Adrenal gland (tissue), 5 donors: ENCODE results near the gene TFEC.

Experiments
- CTCF ChIP-seq, 6 experiments: fragments of 450-650 bp in 4 of 6; fragments of 200-600 bp in 2 of 6; sonication (generic) in 1 of 6; IDR thresholded peaks; 1 replicate in 5 of 6; 2 replicates in 1 of 6; pipeline versions ENCODE4 v1.5.1 to v1.8.0; 2016 to 2021; ENCODE audit warnings: antibody characterized with exemption in 6 of 6, mild to moderate bottlenecking in 2 of 6, moderate library complexity in 1 of 6
- POLR2A ChIP-seq, 2 donors: fragments of 450-650 bp; IDR thresholded peaks; one replicate each; pipeline ENCODE4 v1.6.1; 2017; ENCODE audit warnings: antibody characterized with exemption in 2 of 2, mild to moderate bottlenecking in 2 of 2, moderate library complexity in 1 of 2
- donor health status: DM: no; HTN: no; CAD: no.

GRCh38 chr7:115964799-115965198 lies 65.8 kb downstream of the TFEC start:
- TF ChIP-seq POLR2A (IDR thresholded peaks at IDR 0.05) (no peak), CTCF (IDR thresholded peaks at IDR 0.05) (no peak)
